HG02610 (cell line): Measurements from ENCODE around the gene PPEF1.
"Not testable (repeated sequence)": the region's sequence is repeated elsewhere in the genome, so short reads cannot be mapped to it uniquely, and the experiment has no call there.

Source experiments
- ATAC-seq: cut with Tn5 transposase; IDR thresholded peaks from one replicate; pipeline ENCODE4 v1.9.1; 2021; ENCODE audit warnings: mild to moderate bottlenecking, moderate library complexity; ENCODE audit not compliant: unreplicated experiment

Gene PPEF1

DNA sequence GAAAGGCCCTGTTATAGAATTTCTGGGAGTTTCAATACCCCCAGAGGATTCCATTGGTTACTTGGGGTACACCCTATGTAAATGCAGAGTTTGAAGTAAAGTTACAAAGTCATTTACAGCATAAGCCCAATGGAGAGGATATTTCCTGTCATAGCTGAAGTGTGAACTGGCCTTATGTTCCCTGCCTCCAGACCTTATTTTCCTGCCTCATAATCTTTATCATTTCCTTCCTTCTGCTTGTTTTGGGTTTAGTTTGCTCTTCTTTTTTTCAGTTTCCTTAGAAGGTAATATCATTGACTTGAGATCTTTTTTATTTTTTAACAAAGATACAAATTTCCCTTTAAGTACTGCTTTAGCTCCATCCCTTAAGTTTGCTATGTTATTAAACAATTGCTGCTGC, 85.4 kb downstream of the PPEF1 start:
- ATAC-seq = no peak

DNA sequence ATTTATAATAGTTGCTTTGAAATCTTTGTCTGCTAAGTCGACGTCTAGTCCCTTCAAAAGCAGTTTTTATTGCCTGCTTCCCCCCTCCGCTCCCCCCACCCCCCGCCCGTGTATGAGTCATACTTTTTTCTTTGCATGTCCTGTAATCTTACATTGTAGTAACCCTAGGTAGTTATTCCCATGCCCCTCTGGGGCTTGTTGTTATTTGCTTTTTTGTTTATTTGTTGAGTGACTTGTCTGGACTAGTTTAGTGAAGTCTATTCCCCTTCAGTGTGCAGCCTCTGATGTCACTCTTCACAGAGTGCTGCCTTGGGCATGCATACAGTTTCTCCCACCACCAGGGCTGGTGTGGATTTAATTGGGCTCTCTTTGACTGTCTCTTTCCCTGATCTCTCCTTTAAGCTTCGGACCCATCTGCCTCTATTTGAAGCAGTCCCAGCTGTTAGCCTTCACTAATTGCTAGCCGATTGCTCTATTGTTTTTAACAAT, 86.2 kb downstream of the PPEF1 start:
- no peak for ATAC-seq

DNA sequence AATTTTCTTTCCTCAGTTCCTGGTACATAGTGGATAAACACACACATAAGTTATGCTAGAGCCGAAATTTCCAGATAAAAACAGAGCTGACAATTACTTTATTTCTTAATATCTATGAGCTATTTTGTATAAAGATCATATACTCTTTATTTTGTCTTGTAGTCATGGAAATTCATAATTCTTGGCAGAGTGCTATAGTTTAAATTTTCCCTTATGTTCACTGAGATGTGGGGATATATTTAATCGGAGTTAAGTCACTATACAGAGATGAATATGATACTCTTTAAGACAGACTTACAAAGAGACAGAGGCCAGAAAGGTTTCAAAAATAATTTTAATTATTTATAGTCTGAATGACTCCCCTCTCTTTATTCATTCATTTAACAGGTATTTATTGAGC, 89.7 kb downstream of the PPEF1 start:
- ATAC-seq = no peak

DNA sequence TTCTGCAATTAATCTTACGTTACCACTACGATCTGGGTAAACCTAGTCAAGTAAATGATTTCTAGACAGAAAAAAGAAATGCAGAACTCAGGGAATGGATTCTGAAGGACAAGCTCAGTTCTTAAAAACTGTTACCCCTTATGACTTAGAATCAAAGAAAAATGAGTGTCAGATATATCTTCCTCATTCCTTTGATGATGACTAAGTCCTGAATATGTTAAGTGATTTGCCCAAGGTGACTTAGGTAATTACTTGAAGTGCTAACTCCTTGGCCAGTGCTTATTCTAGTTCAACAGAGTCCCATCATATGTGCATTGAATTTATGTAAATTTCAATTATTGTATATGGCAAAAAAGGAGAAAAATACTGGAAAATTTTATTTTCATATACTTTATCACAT, 92.5 kb downstream of the PPEF1 start:
- ATAC-seq = no peak

DNA sequence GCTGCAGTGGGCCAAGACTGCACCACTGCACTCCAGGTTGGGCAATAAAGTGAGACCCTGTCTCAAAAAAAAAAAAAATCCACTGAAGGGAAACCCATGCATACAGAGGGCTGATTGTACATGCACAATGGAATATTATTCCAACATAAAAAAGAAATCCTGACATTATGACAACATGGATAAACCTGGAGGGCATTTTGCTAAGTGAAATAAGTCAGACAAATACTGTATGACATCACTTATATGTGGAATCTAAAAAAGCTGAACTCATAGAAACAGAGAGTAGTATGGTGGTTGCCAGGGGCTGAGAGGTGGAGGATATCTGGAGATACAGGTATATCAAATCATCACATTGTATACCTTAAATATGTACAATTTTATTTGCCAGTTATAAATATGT, 102.2 kb downstream of the PPEF1 start:
- no peak for ATAC-seq

DNA sequence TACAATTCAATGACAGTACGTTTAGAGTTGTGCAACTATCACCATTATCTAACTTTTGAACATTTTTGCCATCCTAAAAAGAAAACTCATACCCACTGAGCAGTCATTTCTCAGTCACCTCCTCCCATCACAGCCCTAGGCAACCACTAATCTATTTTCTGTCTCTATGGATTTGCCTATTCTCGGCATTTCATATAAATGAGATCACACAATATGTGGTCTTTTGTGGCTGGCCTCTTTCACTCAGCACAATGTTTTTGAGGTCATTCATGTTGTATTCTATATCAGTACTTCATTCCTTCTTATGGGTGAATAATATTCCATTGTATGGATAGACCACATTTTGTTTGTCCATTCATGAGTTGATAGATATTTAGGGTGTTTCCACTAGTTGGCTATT, 103.0 kb downstream of the PPEF1 start:
- ATAC-seq = no peak

DNA sequence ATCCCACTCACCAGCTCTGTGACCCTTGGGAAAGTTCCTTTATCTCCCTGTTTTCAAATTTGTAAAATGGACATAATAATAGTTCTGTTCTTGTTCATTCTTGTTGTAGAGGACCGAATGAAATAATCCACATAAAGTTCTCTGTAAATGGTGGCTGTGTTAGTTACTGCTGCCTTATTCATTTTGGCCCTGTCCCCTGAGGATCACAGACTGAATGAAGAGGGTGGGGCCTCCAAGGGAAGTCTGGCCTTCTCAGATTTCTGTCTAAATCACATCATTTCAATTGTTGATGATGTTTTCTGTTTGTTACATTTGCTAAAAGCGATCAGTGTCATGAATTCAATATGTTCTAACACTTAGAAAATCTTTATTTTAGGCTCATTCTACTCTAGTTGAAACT, 117.9 kb downstream of the PPEF1 start:
- no peak for ATAC-seq

DNA sequence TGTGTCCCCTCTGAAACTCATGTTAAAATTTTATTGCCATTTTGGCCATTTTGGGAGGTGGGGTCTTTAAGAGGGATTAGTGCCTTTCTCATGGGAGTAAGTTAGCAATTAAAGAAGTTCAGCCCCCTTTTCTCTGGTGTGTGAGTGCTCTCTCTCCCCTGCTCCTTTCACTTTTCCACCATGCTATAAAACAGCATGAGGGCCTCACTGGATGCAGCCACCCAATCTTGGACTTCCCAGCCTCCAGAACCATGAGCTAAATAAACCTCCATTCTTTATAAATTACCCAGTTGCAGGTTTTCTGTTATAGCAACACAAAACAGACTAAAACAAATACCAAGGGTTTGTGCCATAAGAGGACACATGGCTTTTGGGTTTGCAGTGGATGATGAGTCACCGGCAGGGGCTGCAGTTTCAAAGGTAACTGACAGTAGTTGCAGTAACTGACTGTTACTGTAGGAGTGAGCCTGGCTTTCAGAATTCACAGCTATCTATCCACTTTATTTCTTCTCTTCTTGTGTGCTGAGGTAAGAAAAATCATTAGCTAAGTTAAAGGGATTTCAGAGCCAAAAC, 121.5 kb downstream of the PPEF1 start:
- ATAC-seq = no peak

DNA sequence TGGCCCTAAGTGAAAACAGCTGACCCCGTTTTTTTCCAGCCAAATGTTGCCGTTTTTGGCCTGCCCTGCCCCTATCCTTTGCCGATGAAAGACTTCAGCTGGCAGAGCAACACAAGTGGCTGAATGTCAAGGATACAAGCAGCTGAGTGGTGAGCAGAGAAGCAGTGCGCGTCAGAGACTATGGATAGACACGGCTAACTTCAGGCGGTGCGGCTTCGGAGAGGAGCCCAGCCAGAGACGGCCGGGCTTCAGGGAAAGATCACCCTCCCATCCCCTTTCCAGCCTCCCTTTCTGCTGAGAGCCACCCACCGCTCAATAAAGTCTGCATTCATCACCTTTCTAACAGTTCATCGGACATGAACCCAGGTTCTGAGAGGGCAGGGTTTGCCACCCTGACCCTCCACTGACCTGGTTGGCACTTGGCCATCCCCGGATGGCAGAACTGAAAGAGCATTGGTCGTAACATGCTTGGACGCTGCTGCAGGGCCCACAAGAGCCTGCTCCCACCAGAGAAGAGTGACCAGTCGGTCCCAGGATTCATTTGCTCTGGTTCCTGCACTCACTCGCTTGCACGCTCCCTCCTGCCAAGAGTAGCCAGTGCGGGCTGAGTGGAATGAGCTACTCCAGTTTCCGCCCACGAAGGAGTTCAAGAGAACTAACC, 125.8 kb downstream of the PPEF1 start:
- ATAC-seq = no peak

DNA sequence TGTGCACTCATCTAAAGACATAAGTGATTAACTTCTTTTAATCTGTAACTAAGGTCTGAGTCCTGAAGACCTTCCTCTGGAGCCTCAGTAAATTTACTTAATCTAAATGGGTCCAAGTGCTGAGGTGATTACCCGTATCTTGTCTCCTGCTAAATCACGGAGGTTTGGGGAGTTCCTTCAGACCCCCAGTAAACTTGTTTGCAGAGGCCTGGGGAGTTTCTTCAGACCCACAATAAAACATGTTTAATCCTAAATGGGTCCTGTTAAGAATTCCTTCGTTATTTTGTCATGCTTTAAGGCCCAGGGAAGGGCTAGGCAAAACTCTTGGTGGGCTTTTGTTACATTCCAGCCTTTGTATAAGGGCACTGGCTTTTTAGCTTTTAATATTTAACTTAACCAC, 140.5 kb downstream of the PPEF1 start:
- ATAC-seq = not testable (repeated sequence)

DNA sequence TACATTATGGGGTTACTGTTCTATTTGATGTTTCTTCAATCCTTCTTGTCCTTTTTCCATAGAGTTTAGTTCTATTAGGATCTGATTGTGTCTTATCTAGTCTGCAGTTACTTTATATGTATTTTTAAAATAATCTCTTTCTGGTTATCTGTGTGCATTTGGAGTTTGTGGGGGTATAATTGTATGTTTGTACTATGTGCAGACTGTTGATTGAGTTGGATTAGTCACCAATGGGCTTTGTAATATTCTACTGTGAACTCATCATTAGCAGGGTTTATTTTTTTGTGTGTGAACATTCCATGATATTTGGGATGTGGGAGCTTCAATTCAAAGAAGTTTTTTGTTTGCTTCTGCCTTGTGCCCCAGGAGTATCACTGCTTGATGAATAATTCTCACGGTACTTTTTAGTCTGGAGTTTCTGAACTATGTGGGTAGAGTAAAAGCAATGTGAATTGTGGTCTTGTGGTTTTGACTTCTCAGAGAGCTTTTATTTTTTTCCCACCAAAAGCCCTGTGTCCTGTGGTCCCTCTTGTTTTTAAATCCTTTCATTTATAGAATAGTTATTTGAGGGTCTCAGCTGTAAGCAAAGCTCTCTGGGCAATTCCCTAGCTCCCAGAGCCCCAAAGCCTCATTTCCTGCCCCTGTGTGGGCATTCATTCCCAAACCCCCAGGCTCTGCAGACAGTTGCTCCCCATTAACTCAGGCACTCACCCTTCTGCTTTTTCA, 148.6 kb downstream of the PPEF1 start:
- ATAC-seq = peak; percentile 93

DNA sequence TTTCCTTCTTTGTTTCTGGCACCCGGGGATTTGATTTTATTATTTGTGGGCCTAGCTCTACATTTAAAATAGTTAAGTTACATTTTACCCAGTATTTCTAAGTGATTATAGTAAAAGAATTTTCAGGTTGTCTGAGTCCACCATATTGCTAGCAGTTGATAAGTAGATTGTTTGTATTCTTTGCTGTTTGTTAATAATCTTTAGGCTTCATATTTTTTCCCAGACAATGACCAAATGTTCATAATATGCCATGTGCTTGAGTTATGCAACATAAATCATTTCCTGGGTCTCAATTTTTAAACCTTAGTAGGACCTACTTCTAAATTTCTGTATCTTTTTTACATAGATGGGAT, 149.2 kb downstream of the PPEF1 start:
- ATAC-seq = no peak

DNA sequence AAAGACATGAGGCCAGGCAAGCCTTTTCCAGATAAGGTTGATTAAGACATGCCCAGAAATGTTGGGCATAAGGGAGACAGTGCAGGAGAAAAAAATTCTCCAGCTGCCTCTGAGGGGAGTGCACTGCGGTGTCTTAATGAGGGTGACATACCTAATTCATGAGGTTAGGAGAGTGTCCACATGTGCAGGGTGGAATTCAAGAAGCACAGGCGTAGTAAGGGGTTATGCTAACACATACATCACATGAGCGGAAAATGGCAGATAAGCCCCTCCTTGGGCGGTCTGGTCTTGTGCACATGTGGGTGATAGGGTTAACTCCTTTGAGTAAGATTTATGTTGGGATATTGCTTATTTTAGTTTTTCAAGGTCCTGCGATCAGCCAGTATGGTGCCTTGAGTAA, 154.1 kb downstream of the PPEF1 start:
- ATAC-seq = no peak

DNA sequence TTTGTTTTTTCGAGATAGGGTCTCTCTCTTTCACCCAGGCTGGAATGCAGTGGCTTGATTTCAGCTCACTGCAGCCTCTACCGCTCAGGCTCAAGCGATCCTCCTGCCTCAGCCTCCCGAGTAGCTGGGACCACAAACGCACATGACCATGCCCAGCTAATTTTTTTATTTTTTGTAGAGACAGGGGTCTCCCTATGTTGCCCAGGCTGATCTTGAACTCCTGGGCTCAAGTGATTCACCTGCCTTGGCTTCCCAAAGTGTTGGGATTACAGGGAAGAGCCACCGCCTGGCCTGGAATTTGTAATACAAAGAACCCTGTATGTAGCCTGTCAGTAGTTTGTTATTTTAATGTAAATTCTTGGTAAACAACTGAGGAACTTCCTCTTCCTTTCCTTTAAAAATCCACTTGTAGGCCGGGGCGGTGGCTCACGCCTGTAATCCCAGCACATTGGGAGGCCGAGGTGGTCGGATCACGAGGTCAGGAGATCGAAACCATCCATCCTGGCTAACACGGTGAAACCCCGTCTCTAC, 157.0 kb downstream of the PPEF1 start:
- no peak for ATAC-seq

DNA sequence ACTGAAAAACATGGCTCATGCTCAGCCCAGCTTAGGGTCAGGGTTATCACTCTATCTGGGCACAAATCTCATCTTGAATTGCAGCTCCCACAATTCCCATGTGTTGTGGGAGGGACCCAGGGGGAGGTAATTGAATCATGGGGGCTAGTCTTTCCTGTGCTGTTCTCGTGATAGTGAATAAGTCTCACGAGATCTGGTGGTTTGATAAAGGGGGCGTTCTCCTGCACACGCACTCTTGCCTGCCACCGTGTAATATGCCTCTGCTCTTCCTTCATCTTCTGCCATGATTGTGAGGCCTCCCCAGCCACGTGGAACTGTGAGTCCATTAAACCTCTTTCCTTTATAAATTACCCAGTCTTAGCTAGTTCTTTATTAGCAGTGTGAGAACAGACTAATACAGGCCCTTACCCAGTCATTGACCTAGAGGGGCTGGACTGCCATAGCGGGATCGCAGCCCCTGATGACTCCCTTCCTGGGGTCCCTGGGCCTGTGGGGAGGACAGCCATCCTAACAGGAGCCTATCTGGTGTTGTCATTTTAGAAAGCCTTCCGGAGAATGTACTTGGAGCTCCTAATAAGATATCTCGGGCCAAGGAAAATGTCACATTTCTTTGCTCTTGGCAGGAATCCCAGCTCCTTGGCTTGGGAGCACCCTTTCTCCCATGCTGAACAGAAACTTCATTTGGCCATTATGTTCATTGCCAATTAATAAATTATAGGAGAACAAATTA, 163.9 kb downstream of the PPEF1 start:
- ATAC-seq = no peak

DNA sequence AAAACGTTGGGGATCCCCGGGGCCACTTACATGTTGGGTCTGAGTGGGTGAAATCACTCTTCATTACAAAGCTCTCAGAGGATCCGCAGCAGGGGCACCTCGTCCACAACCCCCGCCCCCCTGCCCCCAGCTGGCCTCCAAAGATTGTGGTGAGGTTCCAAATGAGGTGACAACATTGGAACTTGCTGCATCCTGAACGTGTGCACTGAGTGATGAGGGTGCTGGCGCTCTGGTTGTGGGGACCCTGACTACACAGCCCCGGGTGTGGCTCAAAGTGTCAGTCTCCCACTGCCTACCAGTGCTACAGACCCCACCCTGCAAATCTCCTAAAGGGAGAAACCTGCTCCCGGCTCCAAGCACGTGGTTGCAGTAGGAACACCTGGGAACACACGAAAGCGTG, 164.5 kb downstream of the PPEF1 start:
- ATAC-seq = no peak

DNA sequence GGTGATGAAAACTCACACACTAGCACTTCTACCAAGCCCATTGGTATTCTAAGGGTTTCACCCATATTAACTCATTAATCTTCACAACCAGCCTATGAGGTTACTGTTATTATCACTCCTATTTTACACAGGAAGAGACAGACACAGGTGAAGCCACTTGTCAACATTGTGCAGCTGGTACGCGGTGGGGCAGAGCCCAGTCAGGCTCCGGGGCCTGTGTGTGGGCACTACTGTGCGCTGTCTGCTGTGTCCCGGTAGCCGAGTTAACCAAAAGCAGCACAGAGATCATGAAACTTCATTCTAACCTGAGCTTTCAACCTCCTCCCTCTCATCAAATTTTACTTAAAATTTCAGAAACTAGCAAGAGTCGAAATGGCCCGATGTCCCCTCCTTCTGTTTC, 165.2 kb downstream of the PPEF1 start:
- ATAC-seq = no peak

DNA sequence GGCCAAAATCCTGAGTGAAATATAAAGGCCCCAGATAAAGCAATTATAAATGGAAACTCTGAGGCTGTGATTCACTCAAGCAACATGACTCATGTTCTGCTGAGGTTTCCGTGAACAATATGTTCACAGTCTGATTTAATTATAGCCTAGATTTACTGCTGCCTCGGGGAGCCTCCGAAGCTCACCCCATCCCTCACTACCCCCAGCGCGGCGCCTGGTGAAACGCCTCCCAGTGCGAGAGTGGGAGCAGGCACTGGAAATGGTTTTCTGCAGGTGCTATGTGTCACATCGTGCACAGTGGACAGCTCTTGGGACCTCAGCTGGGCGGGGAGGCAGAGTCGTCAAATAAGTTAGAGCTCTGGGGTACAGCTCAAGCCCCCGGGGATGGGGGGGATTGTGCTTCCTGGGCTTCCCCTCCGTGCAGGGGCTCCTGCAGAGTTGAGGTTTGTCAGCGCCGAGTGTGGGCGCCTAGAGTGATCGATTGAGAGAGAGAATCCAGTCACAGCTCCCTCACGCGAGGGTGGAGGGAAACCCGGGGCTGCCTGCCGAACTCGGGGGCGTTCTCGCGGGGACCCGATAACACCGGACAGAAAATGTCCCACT, 165.8 kb downstream of the PPEF1 start:
- no peak for ATAC-seq

DNA sequence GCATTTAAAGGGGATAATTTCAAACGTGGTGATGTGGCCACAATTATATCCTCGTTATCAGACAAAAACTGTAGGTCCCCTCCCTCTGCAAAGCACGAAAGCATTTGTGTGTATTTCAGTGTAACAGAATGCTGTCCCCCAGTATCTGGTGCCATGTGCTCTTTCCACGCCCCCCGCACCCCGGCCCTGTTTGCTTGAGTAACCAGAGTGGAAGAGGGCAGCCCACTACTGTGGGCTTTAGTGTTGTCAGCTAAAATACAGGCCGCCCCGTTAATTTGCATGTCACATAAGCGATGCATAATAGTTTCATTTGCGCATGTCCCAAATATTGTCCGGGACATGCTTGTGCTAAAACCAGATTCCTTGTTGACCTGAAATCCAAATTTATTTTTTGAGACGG, 166.4 kb downstream of the PPEF1 start:
- no peak for ATAC-seq

DNA sequence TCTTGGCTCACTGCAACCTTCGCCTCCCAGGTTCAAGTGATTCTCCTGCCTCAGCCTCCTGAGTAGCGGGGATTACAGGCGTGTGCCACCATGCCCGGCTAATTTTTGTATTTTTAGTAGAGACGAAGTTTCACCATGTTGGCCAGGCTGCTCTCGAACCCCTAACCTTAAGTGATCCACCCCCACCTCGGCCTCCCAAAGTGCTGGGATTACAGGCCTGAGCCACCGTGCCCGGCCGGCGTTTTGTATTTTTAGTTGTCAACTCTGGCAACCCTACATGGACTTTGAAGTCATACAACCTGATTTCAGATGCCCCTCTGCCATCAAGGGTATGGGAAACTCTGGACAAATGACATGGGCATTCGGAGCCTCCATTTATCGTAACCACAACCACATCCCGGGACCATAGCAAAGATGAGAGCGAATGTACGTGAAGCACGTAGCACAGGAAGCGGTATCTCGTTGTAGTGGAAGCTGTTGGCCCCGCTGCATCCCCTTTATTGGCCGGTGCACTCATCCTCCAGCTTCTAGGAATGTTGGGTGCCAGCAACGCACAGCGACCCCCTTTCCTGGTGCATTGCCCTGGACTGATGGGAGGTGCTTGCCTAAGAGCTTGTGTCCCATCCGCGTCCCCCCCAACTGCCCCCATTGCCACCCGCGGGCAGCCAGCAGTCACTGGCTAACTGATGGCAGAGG, 167.3 kb downstream of the PPEF1 start:
- ATAC-seq = no peak
